K562 (cell line): Measurements from ENCODE around the gene SLC35A1. TPM values are rescaled to one million over a fixed set of nuclear protein-coding genes. Genes with fewer than 3 reads are reported as not detected.

Experiments
- E2F4 ChIP-seq: sonication (generic); formaldehyde crosslinking; IDR thresholded peaks from 2 replicates; pipeline ENCODE4 v1.8.0; 2022; ENCODE audit warnings: mild to moderate bottlenecking, low read depth, missing genetic modification reagents
- GATAD2A ChIP-seq: fragments of 450-650 bp; IDR thresholded peaks from 2 replicates; pipeline ENCODE4 v1.6.1; 2017
- MEF2A ChIP-seq: IDR thresholded peaks from 2 replicates; pipeline ENCODE4 v1.6.1; 2011; ENCODE audit warnings: low read depth, mild to moderate bottlenecking, low read length, moderate library complexity; ENCODE audit not compliant: control insufficient read depth
- MTF1 ChIP-seq: fragments of 250-450 bp; sonication (Bioruptor Pico); IDR thresholded peaks from 2 replicates; pipeline ENCODE4 v1.9.0; 2021; ENCODE audit warnings: moderate library complexity, mild to moderate bottlenecking, inconsistent platforms, borderline replicate concordance
- NFIX ChIP-seq: fragments of 250-450 bp; sonication (Bioruptor Pico); IDR thresholded peaks from 2 replicates; pipeline ENCODE4 v1.4.0; 2020; ENCODE audit warnings: low read depth, mild to moderate bottlenecking, moderate library complexity
- PRPF4 ChIP-seq: fragments of 200-400 bp; formaldehyde crosslinking; IDR thresholded peaks from one replicate; pipeline ENCODE4 v1.6.1; 2017; ENCODE audit warnings: low read length, low read depth, mild to moderate bottlenecking; ENCODE audit not compliant: insufficient read depth, poor library complexity, severe bottlenecking
- RAD51 ChIP-seq: fragments of 450-650 bp; IDR thresholded peaks from 2 replicates; pipeline ENCODE4 v1.7.1; 2016; ENCODE audit warnings: low read depth, mild to moderate bottlenecking, borderline replicate concordance
- SRSF3 ChIP-seq: fragments of 200-400 bp; formaldehyde crosslinking; IDR thresholded peaks from 2 replicates; pipeline ENCODE4 v1.6.1; 2016; ENCODE audit warnings: mild to moderate bottlenecking, low read length, moderate library complexity; ENCODE audit not compliant: insufficient read depth
- SRSF9 ChIP-seq: fragments of 200-400 bp; formaldehyde crosslinking; IDR thresholded peaks from 2 replicates; pipeline ENCODE4 v1.6.1; 2017; ENCODE audit warnings: low read depth, low read length, borderline replicate concordance
- ZBTB12 ChIP-seq: fragments of 250-450 bp; sonication (Bioruptor Pico); IDR thresholded peaks from 2 replicates; pipeline ENCODE4 v1.4.0; 2020
- ZNF318 ChIP-seq, 2 experiments: fragments of 450-650 bp; IDR thresholded peaks; 2 replicates each; pipeline ENCODE4 v1.6.1; 2016; ENCODE audit warnings: mild to moderate bottlenecking in 2 of 2, borderline replicate concordance in 1 of 2, low read depth in 1 of 2, moderate library complexity in 1 of 2
- polyA plus RNA-seq, 8 experiments: library from polyadenylated mRNA; depleted of rRNA in 4 of 8; stranded (reverse) in 5 of 8; unstranded in 3 of 8; fragments of >200 nt; fragmentation: Nextera tagmentation in 2 of 8; fragmentation: Illumina TruSeq in 1 of 8; extraction: Ambion mirVana in 2 of 8; extraction: Trizol in 1 of 8; gene quantifications; 2 replicates each; pipeline versions ENCODE4 v1.2.1 to v1.2.3, GENCODE V29; 2011 to 2014; ENCODE audit warnings: inconsistent platforms in 1 of 8, missing spikeins in 1 of 8
- total RNA-seq, 7 experiments: library from RNA; depleted of rRNA in 6 of 7; stranded (reverse); fragments of >200 nt in 6 of 7; fragmentation: Illumina TruSeq in 2 of 7; extraction: Trizol in 2 of 7; gene quantifications; 2 replicates each; pipeline versions ENCODE4 v1.2.1 to v1.2.3, GENCODE V29; 2011 to 2021; ENCODE audit warnings: low replicate concordance in 1 of 7

The SLC35A1 gene
- total and polyA plus RNA-seq, 9 of the 15 experiments (the other 6 are each of a cell fraction or from before 2014, with no cell fraction given), result 7.5 to 37.1 (median 14.9) TPM

- TF ChIP-seq ZNF318 (IDR thresholded peaks at IDR 0.05; ENCODE audit: borderline replicate concordance in 1 of 2, low read depth in 1 of 2) (no peak), MEF2A (no peak), E2F4 (peak; percentile 66; the same call in 1 of the 2 replicates), NFIX (no peak), SRSF9 (no peak), GATAD2A (no peak), PRPF4 (no peak), ZBTB12 (CRISPR knock-in tag) (peak; percentile 32; the same call in 1 of the 2 replicates), RAD51 (no peak), MTF1 (no peak), SRSF3 (no peak)
Measured at GRCh38 chr6:87436435-87436834, 36.3 kb upstream of the SLC35A1 start (continued).
